Activated T-helper 2 cell treated with anti-CD3 and anti-CD28 coated beads, Interferon-gamma antibody, Interleukin-2, Interleukin-4, amounts not matched to agents 10 μg/mL and 5 μg/mL and 100 μg/mL, durations not matched to agents 14 hours and 24 hours and 36 hours (primary cell): ENCODE results near the gene PPP4R3A. TPM values are rescaled to one million over a fixed set of nuclear protein-coding genes. Genes with fewer than 3 reads are reported as not detected.
"Not testable (repeated sequence)": the region's sequence is repeated elsewhere in the genome, so short reads cannot be mapped to it uniquely, and the experiment has no call there.

Experiments
- DNase-seq: peaks from one replicate; pipeline ENCODE4 v3.0.0; 2021; ENCODE audit warnings: low spot score
- H3K27ac Mint-ChIP-seq: one replicate; pipeline ENCODE4 v1.8.0; 2021; ENCODE audit warnings: mixed read lengths
- H3K27me3 Mint-ChIP-seq: one replicate; pipeline ENCODE4 v1.8.0; 2021; ENCODE audit warnings: low read depth, mixed read lengths
- H3K36me3 Mint-ChIP-seq: one replicate; pipeline ENCODE4 v1.8.0; 2021; ENCODE audit warnings: low read depth, mixed read lengths
- H3K4me1 Mint-ChIP-seq: one replicate; pipeline ENCODE4 v1.8.0; 2021; ENCODE audit warnings: low read depth, mixed read lengths
- H3K4me3 Mint-ChIP-seq: one replicate; pipeline ENCODE4 v1.8.0; 2021; ENCODE audit warnings: low read depth, mild to moderate bottlenecking, moderate library complexity, mixed read lengths
- H3K9me3 Mint-ChIP-seq: one replicate; pipeline ENCODE4 v1.8.0; 2021; ENCODE audit warnings: mixed read lengths
- intact Hi-C: fragments of 100-400 bp; cut with micrococcal nuclease; formaldehyde crosslinking; loops from one replicate; pipeline ENCODE4 v1.15.1; 2023
- total RNA-seq: library from RNA; stranded (reverse); gene quantifications from 2 replicates; pipeline ENCODE4 v1.2.3, GENCODE V29; 2022

Gene PPP4R3A
- total RNA-seq, 1 donor from 2014 or later = 121 TPM

DNA sequence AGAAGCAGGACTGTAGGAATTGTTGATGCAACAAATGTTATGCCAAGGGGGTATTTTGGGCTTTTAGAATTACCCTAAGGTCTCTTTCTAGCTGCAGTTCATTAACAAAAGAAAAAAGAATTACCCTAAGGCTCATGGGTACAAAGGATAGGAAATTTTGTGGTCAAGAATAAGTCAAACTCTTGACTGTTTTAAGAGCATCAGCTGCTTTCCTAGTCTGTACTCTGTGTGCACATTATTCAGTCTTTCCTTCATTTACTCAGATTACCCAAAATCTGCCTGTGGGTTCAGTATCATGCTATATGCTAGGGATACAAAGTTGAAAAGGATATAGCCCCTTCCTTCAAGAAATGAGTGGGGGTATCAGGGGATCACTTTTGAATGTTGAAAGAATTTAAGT, 56.0 kb downstream of the PPP4R3A start:
- no peaks in the 10 kb centered on the region for H3K9me3 Mint-ChIP-seq
- H3K27me3 Mint-ChIP-seq = no peaks in the 10 kb centered on the region
- H3K36me3 Mint-ChIP-seq = peaks cover 42% of the 10 kb centered on the region
- no peak for DNase-seq
- H3K4me3 Mint-ChIP-seq = no peak overlapping the region
- peak overlapping the region; percentile 11 for H3K27ac Mint-ChIP-seq
- peaks cover 5% of the 10 kb centered on the region for H3K4me1 Mint-ChIP-seq
- intact Hi-C loops = no loop called here

DNA sequence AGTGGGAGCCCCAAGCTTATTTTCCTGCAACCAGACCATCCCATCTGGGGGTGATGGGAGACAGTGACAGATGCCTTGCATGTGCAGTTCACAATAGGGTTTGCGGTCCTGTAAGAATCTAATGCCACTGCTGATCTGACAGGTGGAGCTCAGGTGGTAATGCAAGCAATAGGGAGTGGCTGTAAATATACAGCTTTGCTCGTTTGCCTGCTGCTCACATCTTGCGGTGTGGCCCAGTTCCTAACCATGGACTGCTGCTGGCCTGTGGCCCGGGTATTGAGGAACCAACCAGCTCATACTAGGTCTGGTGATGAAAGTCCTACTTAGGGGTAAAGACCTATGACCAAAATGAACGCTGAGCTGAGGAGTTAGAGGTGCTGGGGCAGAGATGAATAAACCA, 56.4 kb downstream of the PPP4R3A start:
- no peaks in the 10 kb centered on the region for H3K9me3 Mint-ChIP-seq
- no peak for DNase-seq
- no peak overlapping the region for H3K4me3 Mint-ChIP-seq
- intact Hi-C loops = no loop called here
- no peak overlapping the region for H3K27ac Mint-ChIP-seq
- H3K4me1 Mint-ChIP-seq = peaks cover 5% of the 10 kb centered on the region
- H3K27me3 Mint-ChIP-seq = peaks cover 3% of the 10 kb centered on the region
- H3K36me3 Mint-ChIP-seq = peaks cover 38% of the 10 kb centered on the region

DNA sequence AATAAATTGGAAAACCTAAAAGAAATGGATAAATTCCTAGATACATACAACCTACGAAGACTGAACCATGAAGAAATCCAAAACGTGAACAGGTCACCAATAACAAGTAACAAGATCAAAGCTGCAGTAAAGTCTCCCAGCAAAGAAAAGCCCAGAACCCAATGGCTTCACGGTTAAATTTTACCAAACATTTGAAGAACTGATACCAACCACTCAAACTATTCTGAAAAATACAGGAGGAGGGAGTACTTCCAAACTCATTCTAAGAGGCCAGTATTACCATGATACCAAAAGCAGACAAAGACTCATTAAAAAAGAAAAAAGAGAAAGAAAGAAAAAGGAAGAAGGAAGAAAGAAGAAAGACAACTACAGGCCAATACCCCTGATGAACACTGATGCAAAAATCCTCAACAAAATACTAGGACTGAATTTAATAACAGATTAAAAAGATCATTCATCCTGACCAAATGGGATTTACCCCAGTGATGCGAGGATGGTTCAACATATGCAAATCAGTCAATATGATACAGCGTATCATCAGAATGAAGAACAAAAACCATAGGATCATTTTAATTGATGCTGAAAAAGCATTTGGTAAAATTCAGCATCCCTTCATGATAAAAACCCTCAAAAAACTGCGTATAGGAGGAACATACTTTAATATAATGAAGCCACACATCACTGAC, 65.6 kb downstream of the PPP4R3A start:
- H3K4me3 Mint-ChIP-seq = no peak overlapping the region
- intact Hi-C loops = no loop called here
- peaks cover 12% of the 10 kb centered on the region for H3K9me3 Mint-ChIP-seq
- no peaks in the 10 kb centered on the region for H3K36me3 Mint-ChIP-seq
- no peaks in the 10 kb centered on the region for H3K4me1 Mint-ChIP-seq
- DNase-seq = no peak
- peaks cover 37% of the 10 kb centered on the region for H3K27me3 Mint-ChIP-seq
- no peak overlapping the region for H3K27ac Mint-ChIP-seq

DNA sequence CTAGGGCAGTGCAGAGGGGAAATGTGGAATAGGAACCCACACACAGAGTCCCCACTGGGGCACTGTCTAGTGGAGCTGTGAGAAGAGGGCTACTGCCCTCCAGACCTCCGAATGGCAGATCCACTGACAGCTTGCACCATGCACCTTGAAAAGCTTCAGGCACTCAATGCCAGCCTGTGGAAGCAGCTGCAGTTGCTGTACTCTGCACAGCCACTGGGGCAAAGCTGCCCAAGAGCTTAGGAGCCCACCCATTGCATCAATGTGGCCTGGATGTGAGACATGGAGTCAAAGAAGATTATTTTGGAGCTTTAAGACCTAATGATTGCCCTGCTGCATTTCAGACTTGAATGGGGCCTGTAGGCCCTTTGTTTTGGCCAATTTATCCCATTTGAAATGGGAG, 70.8 kb downstream of the PPP4R3A start:
- H3K9me3 Mint-ChIP-seq = peaks cover 27% of the 10 kb centered on the region
- no peak overlapping the region for H3K4me3 Mint-ChIP-seq
- no peak for DNase-seq
- peaks cover 19% of the 10 kb centered on the region for H3K27me3 Mint-ChIP-seq
- H3K27ac Mint-ChIP-seq = no peak overlapping the region
- H3K4me1 Mint-ChIP-seq = no peaks in the 10 kb centered on the region
- intact Hi-C loops = no loop called here
- no peaks in the 10 kb centered on the region for H3K36me3 Mint-ChIP-seq

DNA sequence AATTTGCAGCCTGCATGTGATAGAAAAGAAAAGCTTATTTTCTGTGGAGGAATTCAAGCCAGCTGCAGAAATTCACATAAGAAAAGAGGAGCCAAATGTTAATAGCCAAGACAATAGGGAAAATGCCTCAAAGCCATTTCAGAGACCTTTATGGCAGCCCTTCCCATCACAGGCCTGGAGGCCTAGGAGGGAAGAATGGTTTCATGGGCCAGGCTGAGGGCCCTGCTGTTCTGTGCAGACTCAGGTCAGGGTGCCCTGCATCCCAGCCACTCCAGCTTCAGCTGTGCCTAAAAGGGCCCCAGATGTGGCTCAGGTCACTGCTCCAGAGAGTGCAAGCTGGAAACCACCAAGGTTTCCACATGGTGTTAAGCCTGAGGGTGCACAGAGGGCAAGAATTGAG, 71.3 kb downstream of the PPP4R3A start:
- Mint-ChIP-seq H3K27ac (no peak overlapping the region), H3K4me3 (no peak overlapping the region), H3K27me3 (peaks cover 14% of the 10 kb centered on the region), H3K36me3 (no peaks in the 10 kb centered on the region), H3K9me3 (peaks cover 27% of the 10 kb centered on the region), H3K4me1 (no peaks in the 10 kb centered on the region)
- no peak for DNase-seq
- intact Hi-C loops = no loop called here

GRCh38 chr14:91436266-91436665, 73.8 kb downstream of the PPP4R3A start:
- H3K27ac Mint-ChIP-seq, H3K27me3 Mint-ChIP-seq, DNase-seq, H3K4me3 Mint-ChIP-seq, H3K4me1 Mint-ChIP-seq, intact Hi-C loops, H3K36me3 Mint-ChIP-seq: not testable (repeated sequence)
- H3K9me3 Mint-ChIP-seq = peaks cover 24% of the 10 kb centered on the region

DNA sequence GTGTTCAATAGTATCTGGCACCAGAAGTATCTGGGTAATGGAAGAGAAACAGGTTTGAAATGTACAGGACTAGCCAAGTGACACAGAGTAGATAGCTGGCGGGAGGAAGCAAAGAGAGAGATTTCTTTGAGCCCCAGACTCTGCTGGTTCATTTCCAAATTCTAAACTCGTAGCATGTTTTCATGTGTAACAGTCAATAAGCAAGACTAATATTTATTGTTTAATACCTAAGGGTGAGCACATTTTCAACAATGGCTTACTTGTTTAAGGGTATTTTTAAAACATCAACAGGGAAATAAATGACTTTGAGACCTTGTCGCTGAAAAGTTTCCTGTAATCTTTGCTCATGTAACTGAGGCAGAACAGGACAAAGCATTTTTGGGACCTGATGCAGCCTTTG, 80.7 kb downstream of the PPP4R3A start:
- peaks cover 9% of the 10 kb centered on the region for H3K4me1 Mint-ChIP-seq
- H3K27ac Mint-ChIP-seq = no peak overlapping the region
- H3K9me3 Mint-ChIP-seq = peaks cover 3% of the 10 kb centered on the region
- no peak overlapping the region for H3K4me3 Mint-ChIP-seq
- H3K27me3 Mint-ChIP-seq = no peaks in the 10 kb centered on the region
- H3K36me3 Mint-ChIP-seq = no peaks in the 10 kb centered on the region
- intact Hi-C loops = no loop called here
- no peak for DNase-seq

- H3K27me3 Mint-ChIP-seq, H3K27ac Mint-ChIP-seq, DNase-seq, H3K9me3 Mint-ChIP-seq, H3K4me3 Mint-ChIP-seq, intact Hi-C loops, H3K4me1 Mint-ChIP-seq, H3K36me3 Mint-ChIP-seq: not testable (repeated sequence)
These were observed 81.2 kb downstream of the PPP4R3A start for GRCh38 chr14:91428931-91429330.

DNA sequence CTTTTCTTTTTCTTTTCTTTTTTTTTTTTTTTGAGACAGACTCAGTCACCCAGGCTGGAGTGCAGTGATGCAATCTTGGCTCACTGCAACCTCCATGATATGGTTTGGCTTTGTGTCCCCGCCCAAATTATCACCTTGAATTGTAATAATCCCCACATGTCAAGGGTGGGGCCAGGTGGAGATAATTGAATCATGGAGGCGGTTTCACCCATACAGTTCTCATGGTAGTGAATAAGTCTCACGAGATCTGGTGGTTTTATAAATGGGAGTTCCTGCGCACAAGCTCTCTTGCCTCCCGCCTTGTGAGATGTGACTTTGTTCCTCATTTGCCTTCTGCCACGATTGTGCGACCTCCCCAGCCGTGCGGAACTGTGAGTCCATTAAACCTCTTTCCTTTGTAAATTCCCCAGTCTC, 84.6 kb downstream of the PPP4R3A start:
- H3K36me3 Mint-ChIP-seq, H3K27ac Mint-ChIP-seq, intact Hi-C loops, H3K4me3 Mint-ChIP-seq, DNase-seq, H3K27me3 Mint-ChIP-seq, H3K9me3 Mint-ChIP-seq: not testable (repeated sequence)
- H3K4me1 Mint-ChIP-seq = peaks cover 11% of the 10 kb centered on the region

- peaks cover under 1% of the 10 kb centered on the region for H3K9me3 Mint-ChIP-seq
- intact Hi-C loops = no loop called here
- DNase-seq = no peak
- H3K27me3 Mint-ChIP-seq = no peaks in the 10 kb centered on the region
- H3K36me3 Mint-ChIP-seq = no peaks in the 10 kb centered on the region
- no peak overlapping the region for H3K4me3 Mint-ChIP-seq
- H3K4me1 Mint-ChIP-seq = peaks cover 11% of the 10 kb centered on the region
- H3K27ac Mint-ChIP-seq = no peak overlapping the region
These were observed 85.1 kb downstream of the PPP4R3A start for GRCh38 chr14:91424813-91425530.

GRCh38 chr14:91420686-91421085, 89.4 kb downstream of the PPP4R3A start:
- Mint-ChIP-seq H3K4me1 (peaks cover 19% of the 10 kb centered on the region), H3K4me3 (no peak overlapping the region), H3K9me3 (no peaks in the 10 kb centered on the region), H3K27ac (no peak overlapping the region), H3K36me3 (peaks cover 7% of the 10 kb centered on the region), H3K27me3 (no peaks in the 10 kb centered on the region)
- intact Hi-C loops = no loop called here
- peak; percentile 7 for DNase-seq

DNA sequence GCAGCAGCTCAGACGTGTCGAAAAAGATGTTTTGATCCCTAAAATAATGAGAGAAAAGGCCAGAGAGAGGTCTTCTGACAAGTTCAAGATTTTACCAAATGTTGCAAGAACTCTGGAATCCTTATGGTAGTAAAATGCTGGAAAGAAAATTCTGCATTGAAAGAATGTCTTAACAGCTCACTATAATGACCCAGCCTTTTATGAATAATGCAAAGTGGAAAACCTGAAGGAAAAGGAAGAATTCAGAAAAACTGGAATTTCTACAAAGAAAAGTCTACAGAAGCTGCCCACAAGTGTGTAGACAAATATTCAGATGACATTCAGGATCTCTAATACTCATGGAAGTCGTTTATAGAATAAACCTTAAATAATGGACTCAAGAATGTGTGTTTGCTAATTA, 90.7 kb downstream of the PPP4R3A start:
- intact Hi-C loops = loop anchor here (2.0 to 10.0 kb wide), 5 partner anchors 91 to 445 kb away; partner anchors contain the start of genes PPP4R3A, RPS6KA5 and TC2N

DNA sequence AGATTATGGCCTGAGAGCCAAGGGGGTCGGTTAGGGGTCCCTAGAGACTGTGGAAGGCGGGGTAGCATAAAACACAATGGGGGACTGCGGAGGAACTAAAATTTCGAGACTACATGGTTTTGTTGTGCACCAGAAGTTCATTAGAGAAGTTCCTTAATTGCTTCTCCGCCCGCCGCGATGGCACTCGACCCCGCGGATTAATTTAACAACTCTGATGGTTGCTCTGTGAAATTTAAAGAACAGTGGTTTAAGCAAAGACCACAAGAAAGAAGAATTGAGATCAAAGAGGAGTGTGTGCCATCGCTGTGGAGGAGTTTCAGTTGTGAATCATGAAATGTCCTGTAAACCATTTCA, 91.1 kb downstream of the PPP4R3A start:
- peak overlapping the region; percentile 67 for H3K4me3 Mint-ChIP-seq
- no peaks in the 10 kb centered on the region for H3K27me3 Mint-ChIP-seq
- H3K27ac Mint-ChIP-seq = peak overlapping the region; percentile 85
- no peaks in the 10 kb centered on the region for H3K9me3 Mint-ChIP-seq
- intact Hi-C loops = loop anchor here (2.0 to 10.0 kb wide), 5 partner anchors 92 to 446 kb away; partner anchors contain the start of genes PPP4R3A, RPS6KA5 and TC2N
- H3K36me3 Mint-ChIP-seq = peaks cover 22% of the 10 kb centered on the region
- DNase-seq = peak; percentile 36
- H3K4me1 Mint-ChIP-seq = peaks cover 32% of the 10 kb centered on the region

More for the DNA sequence above, 90.7 kb downstream of the PPP4R3A start:
- Mint-ChIP-seq H3K4me3 (no peak overlapping the region), H3K4me1 (peaks cover 27% of the 10 kb centered on the region), H3K27ac (no peak overlapping the region), H3K36me3 (peaks cover 18% of the 10 kb centered on the region), H3K9me3 (no peaks in the 10 kb centered on the region), H3K27me3 (no peaks in the 10 kb centered on the region)
- DNase-seq = no peak
